Body of pancreas (tissue), 4 donors: ENCODE results near the gene TSC22D4.

Experiments
- POLR2A ChIP-seq, 3 donors: fragments of 450-650 bp; IDR thresholded peaks; one replicate each; pipeline ENCODE4 v1.6.1; 2016; ENCODE audit warnings: antibody characterized with exemption in 3 of 3, mild to moderate bottlenecking in 2 of 3
- TF ChIP-seq, protein P1 (sequence below), 7 experiments: fragments of 450-650 bp in 4 of 7; fragments of 200-600 bp in 3 of 7; sonication (generic) in 3 of 7; IDR thresholded peaks; one replicate each; pipeline ENCODE4 v1.5.1; 2016 to 2019; ENCODE audit warnings: antibody characterized with exemption in 7 of 7

DNA sequence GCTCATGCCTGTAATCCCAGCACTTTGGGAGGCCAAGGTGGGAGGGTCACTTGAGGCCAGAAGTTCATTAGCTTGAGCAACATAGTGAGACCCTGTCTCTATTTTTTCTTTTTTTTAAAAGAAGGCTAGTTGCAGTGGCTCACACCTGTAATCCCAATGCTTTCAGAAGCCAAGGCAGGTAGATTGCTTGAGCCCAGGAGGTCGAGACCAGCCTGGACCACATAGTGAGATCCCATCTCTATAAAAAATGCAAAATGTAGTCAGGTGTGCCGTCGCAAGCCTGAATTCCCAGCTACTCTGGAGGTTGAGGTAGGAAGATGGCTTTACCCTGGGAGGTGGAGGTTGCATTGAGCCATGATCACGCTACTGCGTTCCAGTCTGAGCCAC, 12.2 kb upstream of the TSC22D4 start:
- TF ChIP-seq, protein P1, sequence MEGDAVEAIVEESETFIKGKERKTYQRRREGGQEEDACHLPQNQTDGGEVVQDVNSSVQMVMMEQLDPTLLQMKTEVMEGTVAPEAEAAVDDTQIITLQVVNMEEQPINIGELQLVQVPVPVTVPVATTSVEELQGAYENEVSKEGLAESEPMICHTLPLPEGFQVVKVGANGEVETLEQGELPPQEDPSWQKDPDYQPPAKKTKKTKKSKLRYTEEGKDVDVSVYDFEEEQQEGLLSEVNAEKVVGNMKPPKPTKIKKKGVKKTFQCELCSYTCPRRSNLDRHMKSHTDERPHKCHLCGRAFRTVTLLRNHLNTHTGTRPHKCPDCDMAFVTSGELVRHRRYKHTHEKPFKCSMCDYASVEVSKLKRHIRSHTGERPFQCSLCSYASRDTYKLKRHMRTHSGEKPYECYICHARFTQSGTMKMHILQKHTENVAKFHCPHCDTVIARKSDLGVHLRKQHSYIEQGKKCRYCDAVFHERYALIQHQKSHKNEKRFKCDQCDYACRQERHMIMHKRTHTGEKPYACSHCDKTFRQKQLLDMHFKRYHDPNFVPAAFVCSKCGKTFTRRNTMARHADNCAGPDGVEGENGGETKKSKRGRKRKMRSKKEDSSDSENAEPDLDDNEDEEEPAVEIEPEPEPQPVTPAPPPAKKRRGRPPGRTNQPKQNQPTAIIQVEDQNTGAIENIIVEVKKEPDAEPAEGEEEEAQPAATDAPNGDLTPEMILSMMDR (IDR thresholded peaks at IDR 0.05), result no peak
- TF ChIP-seq POLR2A (IDR thresholded peaks at IDR 0.05), result no peak
